HepG2 (cell line): ENCODE measurements around the gene ADGRG1. TPM values are rescaled to one million over a fixed set of nuclear protein-coding genes. Genes with fewer than 3 reads are reported as not detected.

Experiments used
- ATAC-seq: fragments of 200-7000 bp; cut with Tn5 transposase; 3 replicates; pipeline ENCODE4 v1.9.1; 2020; ENCODE audit warnings: mild to moderate bottlenecking, moderate library complexity
- BruUV-seq: library from RNA; stranded (reverse); fragments of 400-500 nt; replicated peaks from 2 replicates; lab custom pipeline; 2021; lab: Mats Ljungman, UMichigan
- CTCF ChIA-PET: fragments of 300-600 bp; formaldehyde crosslinking; extraction: SDS; loops from one replicate; lab custom pipeline; 2021; ENCODE audit warnings: low total read pairs, inconsistent platforms, low intra/inter-chr PET ratio; lab: Yijun Ruan, JAX
- POLR2A ChIA-PET: fragments of 350-600 bp; sonication (Branson Sonifier 250); formaldehyde crosslinking; loops from one replicate; lab custom pipeline; 2020; ENCODE audit warnings: antibody characterized with exemption, inconsistent platforms; lab: Yijun Ruan, JAX
- DNase-seq: peaks from one replicate; pipeline ENCODE4 v3.0.0-alpha.2; 2015; ENCODE audit warnings: low spot score
- FAIRE-seq: peaks from 3 replicates; lab custom pipeline; 2011; peaks lifted over from hg19 to GRCh38; lab: Jason Lieb, UNC
- H2AFZ ChIP-seq: one replicate; pipeline ENCODE4 v1.6.1; 2011; ENCODE audit warnings: low read length, inconsistent platforms
- H3K27ac ChIP-seq: fragments of 300-600 bp; 3 replicates; pipeline ENCODE4 v1.8.0; 2011; ENCODE audit warnings: mixed run types, mild to moderate bottlenecking, mixed read lengths, low read length, inconsistent platforms; ENCODE audit not compliant: insufficient read depth; ENCODE audit errors: extremely low read length
- H3K27me3 ChIP-seq, 2 experiments: fragments of 200-600 bp in 1 of 2; 2 replicates in 1 of 2; 3 replicates in 1 of 2; pipeline versions ENCODE4 v1.6.0 to v1.8.0; 2011; ENCODE audit warnings: low read length in 2 of 2, mild to moderate bottlenecking in 2 of 2, moderate library complexity in 2 of 2, inconsistent platforms in 1 of 2; ENCODE audit not compliant: insufficient read depth in 2 of 2, control insufficient read depth in 1 of 2
- H3K36me3 ChIP-seq, 2 experiments: fragments of 200-600 bp in 1 of 2; replicated peaks in 1 of 2; 2 replicates in 1 of 2; 3 replicates in 1 of 2; pipeline versions ENCODE4 v1.5.1 to v1.8.0; 2011; ENCODE audit warnings: low read length in 2 of 2, inconsistent platforms in 1 of 2; ENCODE audit not compliant: insufficient read depth in 2 of 2, control insufficient read depth in 1 of 2
- H3K4me1 ChIP-seq: 2 replicates; pipeline ENCODE4 v1.5.1; 2012; ENCODE audit warnings: low read length, inconsistent platforms; ENCODE audit not compliant: insufficient read depth
- H3K4me2 ChIP-seq: 2 replicates; pipeline ENCODE4 v1.6.0; 2011; ENCODE audit warnings: low read depth, low read length, inconsistent platforms
- H3K4me3 ChIP-seq, 3 experiments: fragments of 200-600 bp in 1 of 3; sonication (generic), shearing (Covaris generic) in 1 of 3; replicated peaks in 1 of 3; 2 replicates each; pipeline ENCODE4 v1.5.1; 2011 to 2016; ENCODE audit warnings: low read length in 3 of 3, inconsistent platforms in 2 of 3, low read depth in 2 of 3, mild to moderate bottlenecking in 2 of 3, control low read depth in 1 of 3, mixed read lengths in 1 of 3; ENCODE audit not compliant: insufficient read depth in 1 of 3
- H3K79me2 ChIP-seq: one replicate; pipeline ENCODE4 v1.6.1; 2011; ENCODE audit warnings: low read length, inconsistent platforms; ENCODE audit not compliant: insufficient read depth
- H3K9ac ChIP-seq: 2 replicates; pipeline ENCODE4 v1.6.0; 2011; ENCODE audit warnings: mild to moderate bottlenecking, low read depth, low read length, inconsistent platforms; ENCODE audit not compliant: insufficient read depth
- H3K9me3 ChIP-seq: 2 replicates; pipeline ENCODE4 v1.5.1; 2012; ENCODE audit warnings: mild to moderate bottlenecking, low read length
- H4K20me1 ChIP-seq: 2 replicates; pipeline ENCODE4 v1.6.0; 2011; ENCODE audit warnings: inconsistent platforms, mild to moderate bottlenecking, low read length, moderate library complexity; ENCODE audit not compliant: insufficient read depth
- DBP ChIP-seq: sonication (generic); formaldehyde crosslinking; IDR thresholded peaks from 2 replicates; pipeline ENCODE4 v1.4.0; 2020; ENCODE audit warnings: missing genetic modification reagents; ENCODE audit errors: not compliant biosample characterization
- DZIP1 ChIP-seq: sonication (generic); formaldehyde crosslinking; IDR thresholded peaks from 2 replicates; pipeline ENCODE4 v1.5.0; 2020; ENCODE audit warnings: mild to moderate bottlenecking, missing genetic modification reagents
- FOXO1 ChIP-seq: sonication (generic); formaldehyde crosslinking; IDR thresholded peaks from 2 replicates; pipeline ENCODE4 v1.4.0; 2020; ENCODE audit warnings: missing genetic modification reagents
- GMEB1 ChIP-seq: sonication (generic); formaldehyde crosslinking; IDR thresholded peaks from 2 replicates; pipeline ENCODE4 v1.5.1; 2020; ENCODE audit warnings: missing genetic modification reagents, mild to moderate bottlenecking, borderline replicate concordance
- LCORL ChIP-seq, 2 experiments: fragments of 450-650 bp in 1 of 2; sonication (generic) in 1 of 2; formaldehyde crosslinking in 1 of 2; IDR thresholded peaks; 2 replicates each; pipeline versions ENCODE4 v1.5.0 to v1.6.1; 2017 to 2020; ENCODE audit warnings: antibody characterized with exemption in 1 of 2, missing genetic modification reagents in 1 of 2
- NR2F2 ChIP-seq: IDR thresholded peaks from 2 replicates; pipeline ENCODE4 v1.6.1; 2012; ENCODE audit warnings: low read depth, inconsistent platforms, borderline replicate concordance
- PCBP1 ChIP-seq: fragments of 200-400 bp; formaldehyde crosslinking; IDR thresholded peaks from 2 replicates; pipeline ENCODE4 v1.6.1; 2017; ENCODE audit warnings: mild to moderate bottlenecking, low read depth, low read length, borderline replicate concordance
- PHF8 ChIP-seq: sonication (generic); formaldehyde crosslinking; IDR thresholded peaks from 2 replicates; pipeline ENCODE4 v1.5.0; 2020; ENCODE audit warnings: missing genetic modification reagents
- SCMH1 ChIP-seq: sonication (generic); formaldehyde crosslinking; IDR thresholded peaks from 2 replicates; pipeline ENCODE4 v1.9.0; 2021; ENCODE audit warnings: missing genetic modification reagents, mild to moderate bottlenecking, borderline replicate concordance
- STAG1 ChIP-seq: sonication (generic); formaldehyde crosslinking; IDR thresholded peaks from 2 replicates; pipeline ENCODE4 v1.4.0; 2020; ENCODE audit warnings: missing genetic modification reagents
- SUZ12 ChIP-seq: fragments of 150-350 bp; IDR thresholded peaks from 2 replicates; pipeline ENCODE4 v1.6.1; 2014; ENCODE audit warnings: low read depth, low read length
- ZBTB49 ChIP-seq: sonication (generic); formaldehyde crosslinking; IDR thresholded peaks from 2 replicates; pipeline ENCODE4 v1.4.0; 2020; ENCODE audit warnings: missing genetic modification reagents, borderline replicate concordance
- ZNF251 ChIP-seq: sonication (generic); formaldehyde crosslinking; IDR thresholded peaks from 2 replicates; pipeline ENCODE4 v1.9.0; 2021; ENCODE audit warnings: mild to moderate bottlenecking, missing genetic modification reagents
- ZNF740 ChIP-seq: sonication (generic); formaldehyde crosslinking; IDR thresholded peaks from 2 replicates; pipeline ENCODE4 v1.4.0; 2020; ENCODE audit warnings: missing genetic modification reagents
- WGBS: methylation state at CpG from one replicate; pipeline ENCODE4 v1.1.6; 2017; ENCODE audit warnings: low lambda C conversion rate; 5-methylcytosine and 5-hydroxymethylcytosine counted together
- in situ Hi-C: cut with HindIII; loops from 2 replicates; pipeline ENCODE4 v1.10.0; 2017; ENCODE audit warnings: low pct_unique_long_range_greater_than_20kb; ENCODE audit not compliant: extremely low pct_ligation_motif_present
- intact Hi-C: fragments of 100-400 bp; cut with micrococcal nuclease; formaldehyde crosslinking; loops from one replicate; pipeline ENCODE4 v1.10.0; 2022; ENCODE audit not compliant: unreplicated experiment
- polyA plus RNA-seq, 8 experiments: library from polyadenylated mRNA; depleted of rRNA in 3 of 8; stranded (reverse) in 7 of 8; unstranded in 1 of 8; fragments of >200 nt; fragmentation: Illumina TruSeq in 4 of 8; extraction: Trizol in 4 of 8; gene quantifications; 2 replicates each; pipeline versions ENCODE4 v1.2.1 to v1.2.3, GENCODE V29; 2011 to 2016; ENCODE audit warnings: low read depth in 4 of 8, missing spikeins in 1 of 8, mixed read lengths in 1 of 8; ENCODE audit not compliant: insufficient read depth in 1 of 8
- total RNA-seq, 5 experiments: library from RNA; depleted of rRNA; stranded (reverse); fragments of >200 nt; fragmentation: Illumina TruSeq; extraction: Trizol; gene quantifications; 2 replicates each; pipeline ENCODE4 v1.2.3, GENCODE V29; 2016; ENCODE audit warnings: low read depth in 1 of 5

Gene ADGRG1
- total and polyA plus RNA-seq, 2 of the 13 experiments (the other 11 are each of a cell fraction or from before 2014, with no cell fraction given), result 2.7 to 5.9 TPM

GRCh38 chr16:57689762-57690558, 61.5 kb downstream of the ADGRG1 start:
- 77% methylated on average over 13 of the region's 13 CpGs for WGBS
- Histone ChIP-seq H3K27me3 (no peaks in the 10 kb centered on the region), H2AFZ (no peak overlapping the region), H3K36me3 (no peaks in the 10 kb centered on the region), H3K9me3 (no peaks in the 10 kb centered on the region), H3K4me2 (peak overlapping the region; percentile 55; the same call in 1 of the 2 replicates), H4K20me1 (no peaks in the 10 kb centered on the region), H3K79me2 (no peaks in the 10 kb centered on the region), H3K4me1 (peaks cover 73% of the 10 kb centered on the region), H3K27ac (no peak overlapping the region), H3K9ac (no peak overlapping the region), H3K4me3 (no peak overlapping the region)
- no peak for ATAC-seq
- in situ Hi-C loops (no loop called here), intact Hi-C loops (no loop called here)
- POLR2A ChIA-PET, result interaction anchor here (0.7 to 2.4 kb wide), 5 partner anchors 9 to 45 kb away, joined by 3 to 12 read pairs (median 7); partner anchors contain the start of genes ADGRG3 and KATNB1
- no peak for DNase-seq
- CTCF ChIA-PET, result no interaction called here
- no peak for FAIRE-seq
- no TSS peak for BruUV-seq
- TF ChIP-seq LCORL (IDR thresholded peaks at IDR 0.05) (no peak), LCORL (CRISPR knock-in tag; IDR thresholded peaks at IDR 0.05) (no peak), PHF8 (CRISPR knock-in tag) (no peak), NR2F2 (no peak), SCMH1 (CRISPR knock-in tag) (no peak), ZBTB49 (CRISPR knock-in tag) (no peak), STAG1 (no peak), SUZ12 (no peak), ZNF251 (no peak), GMEB1 (CRISPR knock-in tag) (no peak), ZNF740 (CRISPR knock-in tag) (no peak), DBP (CRISPR knock-in tag) (no peak), PCBP1 (no peak), DZIP1 (CRISPR knock-in tag) (no peak), FOXO1 (CRISPR knock-in tag) (no peak)
